HK-2 (cell line): ENCODE measurements around the gene GPR162.

Experiments used
- DNase-seq: peaks from one replicate; pipeline ENCODE4 v3.0.0-alpha.2; 2018; ENCODE audit not compliant: unreplicated experiment

The GPR162 gene

GRCh38 chr12:6786416-6787094, 35.1 kb upstream of the GPR162 start:
- no peak for DNase-seq

- DNase-seq, result no peak
These were observed 34.3 kb upstream of the GPR162 start for GRCh38 chr12:6787309-6787708.

- no peak for DNase-seq
These were observed 32.4 kb upstream of the GPR162 start, which contains the start of gene CD4 for GRCh38 chr12:6788972-6789924. TSS of gene CD4 (plus strand) at chr12:6789528. CDS start at chr12:6800139, 10,611 bp downstream.

DNA sequence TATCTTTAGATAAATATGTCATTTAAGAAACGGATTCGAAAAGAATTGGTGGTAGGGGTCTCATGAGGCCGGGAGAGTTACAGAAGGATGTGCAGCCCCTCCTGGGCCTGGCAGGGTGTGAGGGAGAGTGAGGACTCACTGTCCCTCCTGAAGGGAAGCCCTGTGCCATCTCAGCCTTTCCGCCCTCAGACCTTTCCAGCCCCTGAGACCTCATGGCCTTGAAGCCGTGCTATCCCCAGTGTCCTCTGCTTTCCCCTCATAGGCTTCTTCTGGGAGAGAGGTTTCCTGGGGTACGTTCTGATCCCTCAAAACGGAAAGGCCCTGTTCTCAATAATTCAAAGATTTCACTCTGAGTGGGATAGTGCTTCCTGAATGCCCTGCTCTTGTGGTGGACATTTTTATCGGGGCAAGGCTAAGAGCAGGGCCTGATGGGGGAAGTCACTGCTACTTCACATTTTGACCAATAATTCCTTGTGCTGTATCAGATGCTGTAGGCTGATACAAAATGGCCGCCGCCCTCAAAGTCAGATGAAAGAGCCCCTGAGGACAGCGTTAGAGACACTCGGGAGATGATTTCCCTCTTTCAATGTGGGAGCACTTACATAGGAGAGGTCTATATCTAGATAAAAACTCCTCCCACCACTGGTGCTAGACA, 31.0 kb upstream of the GPR162 start:
- no peak for DNase-seq

DNA sequence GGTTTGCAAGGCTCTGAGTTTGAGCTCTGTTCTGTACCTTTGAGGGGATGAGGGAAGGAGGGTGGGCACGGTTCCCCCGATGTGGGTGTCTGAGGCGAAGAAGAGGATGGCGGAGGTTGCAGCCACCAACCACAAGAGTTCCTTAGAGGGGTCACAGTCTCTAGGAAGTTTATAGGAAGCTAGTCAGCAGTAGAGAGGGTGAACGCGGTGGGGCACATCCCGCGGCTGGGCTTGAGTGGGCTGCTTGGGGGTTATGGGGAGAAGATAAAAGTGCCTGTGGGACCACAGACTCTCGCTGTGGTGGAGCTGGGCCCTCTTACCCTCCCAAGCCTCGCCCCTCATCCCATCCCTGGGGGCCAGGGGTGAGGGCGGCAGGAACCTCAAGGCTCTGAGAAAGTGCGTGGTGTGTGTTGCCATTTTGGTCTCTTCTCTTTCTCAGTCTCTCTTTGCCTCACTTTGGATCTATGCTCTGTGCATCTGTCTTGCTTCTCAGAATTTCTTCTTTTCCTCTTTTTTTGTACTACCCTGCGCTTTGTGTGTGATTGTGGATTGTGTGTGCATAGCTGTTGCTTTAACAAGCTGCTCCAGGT, 29.6 kb upstream of the GPR162 start:
- DNase-seq, result no peak

- no peak for DNase-seq
These were observed 29.0 kb upstream of the GPR162 start for GRCh38 chr12:6792522-6793201.

GRCh38 chr12:6795088-6795487, 26.5 kb upstream of the GPR162 start:
- no peak for DNase-seq

DNA sequence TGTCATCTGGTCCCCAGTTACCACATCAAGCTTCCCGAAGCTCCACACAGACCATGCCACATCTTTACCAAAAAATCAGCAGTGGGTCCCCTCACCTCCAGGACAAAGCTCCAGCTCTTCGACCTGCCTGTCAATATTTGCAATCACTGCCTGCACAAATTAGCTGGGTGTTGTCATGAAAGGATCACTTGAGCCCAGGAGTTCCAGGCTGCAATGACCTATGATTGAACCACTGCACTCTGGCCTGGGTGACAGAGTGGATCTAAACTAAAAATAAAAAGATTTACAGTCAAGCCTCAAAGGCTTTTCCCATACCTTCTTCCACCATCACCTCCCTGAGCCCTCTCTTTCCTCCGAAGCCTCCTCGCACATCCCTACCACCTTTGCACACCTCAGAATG, 25.0 kb upstream of the GPR162 start:
- no peak for DNase-seq

- no peak for DNase-seq
These were observed 22.5 kb upstream of the GPR162 start for GRCh38 chr12:6799147-6799546.

GRCh38 chr12:6807170-6807569, 14.5 kb upstream of the GPR162 start:
- no peak for DNase-seq

DNA sequence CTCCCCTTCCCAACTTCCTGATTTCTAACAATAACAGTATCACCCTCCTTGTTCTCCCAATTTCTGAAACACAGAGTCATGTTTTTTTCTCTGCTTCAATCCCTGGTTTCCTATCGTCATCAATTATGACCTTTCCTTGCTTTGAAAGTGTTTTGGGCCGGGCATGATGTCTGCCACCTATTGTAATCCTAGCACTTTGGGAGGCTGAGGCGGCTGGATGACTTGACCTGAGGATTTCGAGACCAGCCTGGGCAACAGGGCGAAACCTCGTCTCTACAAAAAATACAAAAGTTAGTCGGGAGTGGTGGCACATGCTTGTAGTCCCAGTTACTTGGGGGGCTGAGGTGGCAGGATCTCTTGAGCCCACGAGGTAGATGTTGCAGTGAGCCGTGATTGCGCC, 12.6 kb upstream of the GPR162 start:
- no peak for DNase-seq

DNA sequence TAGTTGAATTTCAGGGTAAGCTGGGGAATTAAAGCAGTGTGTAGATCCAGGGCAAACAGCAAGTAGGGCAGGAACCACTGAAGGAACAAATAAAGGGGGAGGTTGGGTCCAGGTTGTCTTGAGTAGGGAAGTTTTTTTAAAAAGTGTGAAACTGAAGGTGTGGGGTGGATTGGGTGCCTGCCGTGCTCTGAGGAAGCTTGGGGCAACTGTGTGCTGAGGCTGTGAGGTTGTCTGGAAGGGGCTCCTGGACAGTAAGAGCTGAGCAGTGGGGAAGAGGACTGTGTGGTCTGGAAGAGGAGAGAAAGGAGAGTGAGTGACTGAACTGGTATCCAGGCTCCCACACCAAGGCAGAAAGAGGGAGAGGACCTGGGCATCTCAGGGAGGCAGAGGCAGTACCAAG, 10.9 kb upstream of the GPR162 start:
- no peak for DNase-seq

DNA sequence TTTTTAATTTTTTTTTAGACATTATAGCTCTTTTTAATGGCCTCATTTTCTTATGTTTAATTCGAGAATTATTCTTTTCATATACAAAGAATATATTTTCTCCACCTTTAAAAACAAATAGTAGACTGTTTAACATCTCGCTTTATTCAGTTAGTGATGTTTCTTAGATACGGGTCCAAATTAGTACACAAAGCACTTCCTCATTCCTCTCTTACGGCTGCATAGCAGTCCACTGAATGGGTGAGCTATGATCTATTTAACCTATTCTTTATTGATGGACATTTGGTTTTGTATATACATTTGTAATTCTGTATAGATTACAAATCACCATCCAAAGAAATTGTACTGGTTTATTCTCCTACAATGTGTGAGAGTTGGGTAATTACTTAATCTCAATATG, 8.3 kb upstream of the GPR162 start:
- DNase-seq, result no peak

GRCh38 chr12:6816598-6816997, 5.0 kb upstream of the GPR162 start:
- DNase-seq, result no peak

DNA sequence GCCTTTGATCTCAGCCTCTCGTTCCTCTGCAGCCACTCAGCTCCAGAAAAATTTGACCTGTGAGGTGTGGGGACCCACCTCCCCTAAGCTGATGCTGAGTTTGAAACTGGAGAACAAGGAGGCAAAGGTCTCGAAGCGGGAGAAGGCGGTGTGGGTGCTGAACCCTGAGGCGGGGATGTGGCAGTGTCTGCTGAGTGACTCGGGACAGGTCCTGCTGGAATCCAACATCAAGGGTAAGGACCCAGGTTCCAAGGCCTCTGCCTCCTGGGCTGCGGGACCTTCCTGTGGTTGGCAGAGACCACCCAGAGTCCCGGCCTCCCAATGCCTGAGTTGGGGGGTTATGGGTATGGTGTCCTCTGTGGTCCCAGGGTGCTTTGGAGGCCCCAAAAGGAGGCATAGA, 4.5 kb upstream of the GPR162 start:
- DNase-seq, result no peak

- no peak for DNase-seq
These were observed 3.9 kb upstream of the GPR162 start for GRCh38 chr12:6817662-6818157.

DNA sequence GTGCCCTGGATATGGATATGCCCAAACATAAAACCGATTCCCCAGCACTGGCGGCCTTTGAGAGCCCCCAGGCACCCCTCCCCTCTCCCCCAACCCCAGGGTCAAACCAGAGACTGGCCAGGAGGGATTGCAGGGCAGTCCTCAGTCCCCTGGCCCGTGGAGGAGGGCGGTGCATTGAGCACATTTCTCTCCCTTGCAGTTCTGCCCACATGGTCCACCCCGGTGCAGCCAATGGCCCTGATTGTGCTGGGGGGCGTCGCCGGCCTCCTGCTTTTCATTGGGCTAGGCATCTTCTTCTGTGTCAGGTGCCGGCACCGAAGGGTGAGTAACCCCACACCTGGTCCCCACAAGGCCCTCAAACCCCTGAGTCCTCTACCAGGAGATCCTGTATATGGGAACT, 3.4 kb upstream of the GPR162 start:
- DNase-seq, result no peak

DNA sequence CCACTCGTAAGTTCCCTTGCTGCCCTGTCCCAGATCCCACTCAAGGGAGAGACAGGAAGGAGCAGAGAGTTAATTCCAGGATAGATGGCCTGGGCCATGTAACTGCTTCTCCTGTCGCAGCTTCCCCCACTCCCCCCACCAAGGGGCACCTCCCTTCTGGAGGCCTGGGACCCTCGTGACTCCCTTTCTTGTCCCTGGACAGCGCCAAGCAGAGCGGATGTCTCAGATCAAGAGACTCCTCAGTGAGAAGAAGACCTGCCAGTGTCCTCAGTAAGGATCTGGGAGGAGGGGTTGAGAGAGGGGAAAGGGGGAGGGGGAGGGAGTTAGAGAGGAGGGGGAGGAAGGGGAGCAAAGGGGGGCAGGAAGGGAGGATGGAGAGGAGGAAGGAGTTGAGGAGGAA, 3.0 kb upstream of the GPR162 start:
- DNase-seq, result no peak

DNA sequence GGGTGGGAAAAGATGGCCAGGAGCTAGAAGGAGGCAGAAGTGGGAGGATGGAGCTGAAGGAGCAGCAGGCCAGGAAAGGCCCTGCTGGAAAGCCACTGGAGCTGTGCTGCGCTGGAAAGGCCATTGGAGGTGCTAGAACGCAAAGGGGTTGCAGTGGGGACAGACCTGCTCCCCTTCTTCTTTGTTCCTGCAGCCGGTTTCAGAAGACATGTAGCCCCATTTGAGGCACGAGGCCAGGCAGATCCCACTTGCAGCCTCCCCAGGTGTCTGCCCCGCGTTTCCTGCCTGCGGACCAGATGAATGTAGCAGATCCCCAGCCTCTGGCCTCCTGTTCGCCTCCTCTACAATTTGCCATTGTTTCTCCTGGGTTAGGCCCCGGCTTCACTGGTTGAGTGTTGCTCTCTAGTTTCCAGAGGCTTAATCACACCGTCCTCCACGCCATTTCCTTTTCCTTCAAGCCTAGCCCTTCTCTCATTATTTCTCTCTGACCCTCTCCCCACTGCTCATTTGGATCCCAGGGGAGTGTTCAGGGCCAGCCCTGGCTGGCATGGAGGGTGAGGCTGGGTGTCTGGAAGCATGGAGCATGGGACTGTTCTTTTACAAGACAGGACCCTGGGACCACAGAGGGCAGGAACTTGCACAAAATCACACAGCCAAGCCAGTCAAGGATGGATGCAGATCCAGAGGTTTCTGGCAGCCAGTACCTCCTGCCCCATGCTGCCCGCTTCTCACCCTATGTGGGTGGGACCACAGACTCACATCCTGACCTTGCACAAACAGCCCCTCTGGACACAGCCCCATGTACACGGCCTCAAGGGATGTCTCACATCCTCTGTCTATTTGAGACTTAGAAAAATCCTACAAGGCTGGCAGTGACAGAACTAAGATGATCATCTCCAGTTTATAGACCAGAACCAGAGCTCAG, 2.3 kb upstream of the GPR162 start:
- DNase-seq, result no peak

DNA sequence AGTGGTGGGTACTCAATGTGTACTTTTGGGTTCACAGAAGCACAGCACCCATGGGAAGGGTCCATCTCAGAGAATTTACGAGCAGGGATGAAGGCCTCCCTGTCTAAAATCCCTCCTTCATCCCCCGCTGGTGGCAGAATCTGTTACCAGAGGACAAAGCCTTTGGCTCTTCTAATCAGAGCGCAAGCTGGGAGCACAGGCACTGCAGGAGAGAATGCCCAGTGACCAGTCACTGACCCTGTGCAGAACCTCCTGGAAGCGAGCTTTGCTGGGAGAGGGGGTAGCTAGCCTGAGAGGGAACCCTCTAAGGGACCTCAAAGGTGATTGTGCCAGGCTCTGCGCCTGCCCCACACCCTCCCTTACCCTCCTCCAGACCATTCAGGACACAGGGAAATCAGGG, 1.5 kb upstream of the GPR162 start:
- DNase-seq, result no peak
